Lung (tissue), 16 donors: ENCODE data around the gene TBX5. TPM values are rescaled to one million over a fixed set of nuclear protein-coding genes. Genes with fewer than 3 reads are reported as not detected.

Experiments used
- ATAC-seq: fragments of 200-7000 bp; cut with Tn5 transposase; one replicate; pipeline ENCODE4 v1.9.1; 2020; ENCODE audit warnings: moderate number of reproducible peaks; ENCODE audit not compliant: insufficient read depth, low FRiP score
- DNase-seq, 3 donors: peaks; one replicate each; pipeline ENCODE4 v3.0.0-alpha.2; 2013 to 2017
- H3K27ac ChIP-seq, 2 donors: one replicate each; pipeline ENCODE4 v1.5.1; 2013; ENCODE audit warnings: mild to moderate bottlenecking in 2 of 2, moderate library complexity in 2 of 2, control low read depth in 1 of 2, inconsistent platforms in 1 of 2, low read depth in 1 of 2, low read length in 1 of 2
- H3K27me3 ChIP-seq, 3 donors: one replicate each; pipeline ENCODE4 v1.5.1; 2013; ENCODE audit warnings: low read length in 2 of 3; ENCODE audit not compliant: control insufficient read depth in 3 of 3, insufficient read depth in 3 of 3
- H3K36me3 ChIP-seq, 4 donors: one replicate each; pipeline ENCODE4 v1.5.1; 2013; ENCODE audit warnings: low read length in 4 of 4, mild to moderate bottlenecking in 1 of 4, moderate library complexity in 1 of 4; ENCODE audit not compliant: control insufficient read depth in 4 of 4, insufficient read depth in 4 of 4
- H3K4me1 ChIP-seq, 5 donors: one replicate each; pipeline ENCODE4 v1.5.1; 2013; ENCODE audit warnings: low read length in 5 of 5, mild to moderate bottlenecking in 2 of 5, moderate library complexity in 1 of 5; ENCODE audit not compliant: control insufficient read depth in 5 of 5, insufficient read depth in 5 of 5
- H3K4me3 ChIP-seq: one replicate; pipeline ENCODE4 v1.5.1; 2013; ENCODE audit warnings: mild to moderate bottlenecking, control low read depth, moderate library complexity
- H3K9ac ChIP-seq, 2 donors: one replicate each; pipeline ENCODE4 v1.5.1; 2013; ENCODE audit warnings: low read length in 2 of 2, control low read depth in 1 of 2; ENCODE audit not compliant: insufficient read depth in 1 of 2
- H3K9me3 ChIP-seq, 4 donors: one replicate each; pipeline ENCODE4 v1.5.1; 2013; ENCODE audit warnings: low read length in 3 of 4, mild to moderate bottlenecking in 1 of 4, moderate library complexity in 1 of 4; ENCODE audit not compliant: control insufficient read depth in 4 of 4, insufficient read depth in 3 of 4
- CTCF ChIP-seq: IDR thresholded peaks from 2 replicates; pipeline ENCODE4 v1.5.1; 2012; ENCODE audit warnings: mild to moderate bottlenecking; ENCODE audit errors: control extremely low read depth, extremely low read depth
- WGBS, 2 donors: extraction: QIAGEN DNeasy Blood & Tissue Kit; methylation state at CpG; one replicate each; pipeline ENCODE4 v1.1.7; 2013; 5-methylcytosine and 5-hydroxymethylcytosine counted together
- long read RNA-seq, 5 donors: transcript quantifications; one replicate each; lab custom pipeline, GENCODE V29; 2026
- polyA plus RNA-seq, 2 donors: library from polyadenylated mRNA; stranded (reverse); fragments of 200-250 nt; gene quantifications; one replicate each; pipeline ENCODE4 v1.2.1, GENCODE V29; 2013
- total RNA-seq, 2 donors: library from RNA; depleted of rRNA in 1 of 2; stranded (reverse); fragments of >200 nt in 1 of 2; gene quantifications; one replicate each; pipeline ENCODE4 v1.2.1, GENCODE V29; 2014 to 2021
- donor health status: control.
- donor health status: control.
- donor health status: Bipolar disorder and iron deficiency.
- donor health status: healthy.
- donor health status: DM: yes; HTN: yes; CAD: no.

TBX5 gene
- 10 to 100 TPM; 20.8 to 39.7 TPM for total RNA-seq
- polyA plus RNA-seq = 1 to 10 TPM; 5.6 to 7.1 TPM
- long read RNA-seq, donor 1, transcript TBX5-201 (9 exons, 3,825 nt) = major isoform, 6 of 12 reads
- long read RNA-seq, donor 1, transcript TBX5-203 (9 exons, 2,203 nt) = major isoform, 6 of 12 reads
- long read RNA-seq, donor 1, partial matches to known transcripts = 0 of 12 reads
- long read RNA-seq, donor 1, other reads (novel, unspliced or antisense) = 0 of 12 reads
- long read RNA-seq, donor 2, partial matches to known transcripts = 0 of 2 reads
- long read RNA-seq, donor 2, other reads (novel, unspliced or antisense) = 0 of 2 reads
- long read RNA-seq, donor 3, transcript TBX5-203 (9 exons, 2,203 nt) = major isoform, 6 of 18 reads
- long read RNA-seq, donor 3, partial matches to known transcripts = 0 of 18 reads
- long read RNA-seq, donor 3, other reads (novel, unspliced or antisense) = 11 of 18 reads
- long read RNA-seq, donor 4, partial matches to known transcripts = 0 of 6 reads
- long read RNA-seq, donor 4, other reads (novel, unspliced or antisense) = 0 of 6 reads
- long read RNA-seq, donor 5, transcript TBX5-201 (9 exons, 3,825 nt) = major isoform, 6 of 9 reads
- long read RNA-seq, donor 5, partial matches to known transcripts = 0 of 9 reads
- long read RNA-seq, donor 5, other reads (novel, unspliced or antisense) = 0 of 9 reads

GRCh38 chr12:114405519-114406271 lies at the start of gene TBX5:
TSS of gene TBX5 (minus strand) at chr12:114406144. CDS start at chr12:114403898, 2,246 bp downstream.
- Histone ChIP-seq H3K27ac (peak within 1 kb of the TSS; percentile 85 to 92), H3K4me3 (peak within 1 kb of the TSS; percentile 62), H3K4me1 (peaks cover 0 to 17% (median 0%) of the 10 kb centered on the region in 5 donors), H3K9me3 (peaks cover 0 to 8% (median 0%) of the 10 kb centered on the region in 4 donors), H3K27me3 (peaks cover 21 to 83% (median 25%) of the 10 kb centered on the region in 3 donors), H3K36me3 (peaks cover 0 to 27% (median under 1%) of the 10 kb centered on the region in 4 donors), H3K9ac (peak within 1 kb of the TSS; percentile 80 to 99)
- ATAC-seq (no peak), DNase-seq (peak; percentile 88 to 98 (median 96))
- 1 to 2% methylated on average over 35 to 39 of the region's 39 CpGs for WGBS, 2 donors
- TF ChIP-seq CTCF = no peak

GRCh38 chr12:114451657-114452056 lies 45.7 kb upstream of the TBX5 start:
- Histone ChIP-seq H3K4me1 (peaks cover 0 to 36% (median 0%) of the 10 kb centered on the region in 5 donors), H3K36me3 (no peaks in the 10 kb centered on the region), H3K27me3 (peaks cover 6 to 36% (median 11%) of the 10 kb centered on the region in 3 donors), H3K9ac (no peak overlapping the region), H3K27ac (no peak overlapping the region), H3K4me3 (no peak overlapping the region), H3K9me3 (peaks cover 0 to 6% (median 0%) of the 10 kb centered on the region in 4 donors)
- ATAC-seq (no peak), DNase-seq (no peak)
- WGBS, 2 donors = 46 to 50% methylated on average over 2 of the region's 2 CpGs
- no peak for TF ChIP-seq CTCF

GRCh38 chr12:114450515-114451300 lies 44.8 kb upstream of the TBX5 start:
- Histone ChIP-seq H3K27ac (no peak overlapping the region), H3K4me3 (no peak overlapping the region), H3K36me3 (no peaks in the 10 kb centered on the region), H3K9ac (no peak overlapping the region), H3K4me1 (peaks cover 0 to 44% (median 0%) of the 10 kb centered on the region in 5 donors), H3K27me3 (peaks cover 6 to 42% (median 15%) of the 10 kb centered on the region in 3 donors), H3K9me3 (peaks cover 0 to 6% (median 0%) of the 10 kb centered on the region in 4 donors)
- DNase-seq (peak in 1 of 3 donors; percentile 38), ATAC-seq (no peak)
- WGBS, 2 donors = 8 to 12% methylated on average over 7 of the region's 7 CpGs
- no peak for TF ChIP-seq CTCF
